LoVo (cell line): ENCODE measurements around the gene OSBPL1A.
A peak's percentile ranks its signal among the peaks of the same experiment; 100 is the strongest.
"Not testable (repeated sequence)": the region's sequence is repeated elsewhere in the genome, so short reads cannot be mapped to it uniquely, and the experiment has no call there.

Experiments used
- DNase-seq: peaks from one replicate; pipeline ENCODE4 v3.0.0-alpha.2; 2016; ENCODE audit warnings: low spot score

The OSBPL1A gene

DNA sequence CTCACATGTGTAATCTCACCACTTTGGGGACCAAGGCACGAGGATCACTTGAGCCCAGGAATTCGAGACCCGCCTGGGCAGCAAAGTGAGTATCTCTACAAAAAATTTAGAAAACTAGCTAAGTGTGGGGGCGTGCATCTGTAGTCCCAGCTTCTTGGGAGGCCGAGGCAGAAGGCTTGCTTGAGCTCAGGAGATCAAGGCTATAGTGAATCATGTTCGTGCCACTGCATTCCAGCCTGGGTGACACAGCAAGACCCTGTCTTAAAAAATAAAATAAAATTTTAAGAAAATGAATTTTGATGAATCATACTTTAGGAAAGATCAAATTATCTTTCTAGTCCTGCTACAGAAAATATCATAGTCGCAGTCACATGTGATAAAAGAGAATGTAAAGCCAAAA lies 211.8 kb downstream of the OSBPL1A start:
- DNase-seq: no peak

GRCh38 chr18:24181806-24182205 lies 215.8 kb downstream of the OSBPL1A start:
- no peak for DNase-seq

DNA sequence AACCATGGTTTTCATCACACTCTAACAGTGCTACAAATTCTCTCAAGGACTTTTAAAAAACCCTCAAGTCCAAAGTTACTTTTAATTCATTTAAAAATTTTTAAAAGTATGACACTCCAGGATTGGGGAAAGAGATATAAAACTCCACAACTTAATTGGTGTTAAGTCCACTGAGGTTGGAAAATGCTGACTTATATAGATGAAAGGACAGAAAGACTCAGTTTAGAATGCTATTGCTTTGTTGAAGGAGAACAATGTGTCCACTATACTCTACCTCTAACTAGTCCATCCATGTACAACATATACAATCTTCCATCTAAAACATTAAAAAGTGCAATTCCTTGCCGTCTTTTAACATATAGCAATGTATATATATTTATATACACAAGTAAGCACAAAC lies 217.6 kb downstream of the OSBPL1A start:
- DNase-seq: no peak

GRCh38 chr18:24177499-24178133 lies 220.0 kb downstream of the OSBPL1A start:
- DNase-seq: no peak

- peak; percentile 28 for DNase-seq
These were observed 220.8 kb downstream of the OSBPL1A start for GRCh38 chr18:24176727-24177416.

GRCh38 chr18:24173997-24174396 lies 223.6 kb downstream of the OSBPL1A start:
- no peak for DNase-seq

GRCh38 chr18:24170360-24170759 lies 227.3 kb downstream of the OSBPL1A start:
- DNase-seq: no peak

- no peak for DNase-seq
These were observed 229.1 kb downstream of the OSBPL1A start for GRCh38 chr18:24168496-24168895.

DNA sequence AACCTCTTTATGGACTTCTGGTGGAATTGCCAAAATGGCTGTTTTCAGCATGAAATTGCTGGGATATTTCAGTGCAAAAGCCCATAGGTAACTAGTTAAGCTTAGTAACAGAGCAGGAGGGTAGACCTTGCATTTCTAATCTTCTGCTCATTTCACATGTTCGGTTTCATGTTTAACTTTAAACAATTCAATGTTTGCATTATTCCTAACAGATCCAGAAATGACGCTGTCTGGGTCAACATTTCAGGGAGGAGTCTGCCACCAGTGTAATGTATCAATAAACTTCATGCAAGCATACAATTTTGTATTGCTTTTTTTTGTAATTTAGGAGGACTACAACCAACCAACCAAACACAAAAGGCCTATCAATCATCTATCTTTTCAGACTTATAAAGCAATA lies 236.3 kb downstream of the OSBPL1A start:
- no peak for DNase-seq

- DNase-seq: no peak
These were observed 237.5 kb downstream of the OSBPL1A start for GRCh38 chr18:24160086-24160485.

GRCh38 chr18:24157855-24158254 lies 239.8 kb downstream of the OSBPL1A start:
- DNase-seq: no peak

DNA sequence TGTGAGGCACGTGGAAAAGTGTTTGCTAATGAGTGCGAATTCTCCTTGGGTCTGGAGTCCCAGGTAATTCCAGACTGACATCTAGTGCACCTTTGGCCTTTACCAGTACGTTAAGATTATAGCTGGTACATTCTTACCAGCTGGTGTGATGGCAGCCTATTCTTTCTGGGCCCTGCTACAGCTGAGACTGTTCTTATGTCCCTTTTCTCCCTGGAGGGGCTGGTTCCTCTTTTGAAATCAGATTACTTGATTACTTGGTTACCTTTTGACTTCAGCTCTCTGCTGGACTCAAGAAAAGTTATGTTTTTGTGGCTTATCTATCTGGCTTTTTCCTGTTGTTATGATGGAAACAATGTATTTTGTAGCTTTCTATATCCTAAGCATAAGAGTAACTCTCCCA lies 244.2 kb downstream of the OSBPL1A start:
- no peak for DNase-seq

DNA sequence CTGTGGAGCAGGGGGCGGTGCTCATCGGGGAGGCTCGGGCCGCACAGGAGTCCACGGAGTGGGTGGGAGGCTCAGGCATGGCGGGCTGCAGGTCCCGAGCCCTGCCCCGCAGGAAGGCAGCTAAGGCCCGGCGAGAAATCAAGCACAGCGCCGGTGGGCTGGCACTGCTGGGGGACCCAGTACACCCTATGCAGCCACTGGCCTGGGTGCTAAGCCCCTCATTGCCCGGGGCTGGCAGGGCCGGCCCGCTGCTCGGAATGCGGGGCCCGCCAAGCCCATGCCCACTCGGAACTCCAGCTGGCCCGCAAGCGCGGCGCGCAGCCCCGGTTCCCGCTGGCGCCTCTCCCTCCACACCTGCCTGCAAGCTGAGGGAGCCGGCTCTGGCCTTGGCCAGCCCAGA lies 248.0 kb downstream of the OSBPL1A start:
- DNase-seq: not testable (repeated sequence)

DNA sequence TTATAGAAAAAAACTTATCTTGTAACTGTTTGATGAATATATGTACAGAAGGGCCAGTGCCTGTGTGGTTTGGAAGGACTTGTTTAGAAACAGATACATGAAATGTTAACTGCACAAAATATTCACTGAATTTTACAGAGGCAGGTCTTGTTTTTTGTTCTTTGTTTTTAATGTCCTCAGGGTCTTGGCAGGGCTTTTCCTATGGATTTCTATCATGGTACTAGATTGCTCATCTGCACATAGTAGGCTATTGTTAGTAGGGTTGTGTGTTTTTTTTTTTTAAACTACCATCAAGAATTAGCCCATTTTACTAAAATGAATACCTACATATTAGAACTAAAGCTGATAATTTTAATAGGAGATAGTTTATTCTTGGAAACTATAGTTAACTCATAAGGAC lies 255.2 kb downstream of the OSBPL1A start:
- no peak for DNase-seq

DNA sequence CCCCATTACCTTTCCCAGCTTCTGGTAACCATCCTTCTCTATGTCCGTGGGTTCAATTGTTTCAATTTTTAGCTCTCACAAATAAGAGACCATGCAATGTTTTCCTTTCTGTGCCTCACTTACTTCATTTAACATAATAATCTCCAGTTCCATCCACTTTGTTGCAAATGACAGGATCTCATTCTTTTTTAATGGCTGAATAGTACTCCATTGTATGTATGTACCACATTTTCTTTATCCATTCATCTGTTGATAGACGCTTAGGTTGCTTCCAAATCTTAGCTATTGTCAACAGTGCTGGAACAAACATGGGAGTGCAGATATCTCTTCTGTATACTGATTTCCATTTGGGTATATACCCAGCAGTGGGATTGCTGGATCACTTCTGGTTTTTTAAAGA lies 256.9 kb downstream of the OSBPL1A start:
- DNase-seq: no peak

DNA sequence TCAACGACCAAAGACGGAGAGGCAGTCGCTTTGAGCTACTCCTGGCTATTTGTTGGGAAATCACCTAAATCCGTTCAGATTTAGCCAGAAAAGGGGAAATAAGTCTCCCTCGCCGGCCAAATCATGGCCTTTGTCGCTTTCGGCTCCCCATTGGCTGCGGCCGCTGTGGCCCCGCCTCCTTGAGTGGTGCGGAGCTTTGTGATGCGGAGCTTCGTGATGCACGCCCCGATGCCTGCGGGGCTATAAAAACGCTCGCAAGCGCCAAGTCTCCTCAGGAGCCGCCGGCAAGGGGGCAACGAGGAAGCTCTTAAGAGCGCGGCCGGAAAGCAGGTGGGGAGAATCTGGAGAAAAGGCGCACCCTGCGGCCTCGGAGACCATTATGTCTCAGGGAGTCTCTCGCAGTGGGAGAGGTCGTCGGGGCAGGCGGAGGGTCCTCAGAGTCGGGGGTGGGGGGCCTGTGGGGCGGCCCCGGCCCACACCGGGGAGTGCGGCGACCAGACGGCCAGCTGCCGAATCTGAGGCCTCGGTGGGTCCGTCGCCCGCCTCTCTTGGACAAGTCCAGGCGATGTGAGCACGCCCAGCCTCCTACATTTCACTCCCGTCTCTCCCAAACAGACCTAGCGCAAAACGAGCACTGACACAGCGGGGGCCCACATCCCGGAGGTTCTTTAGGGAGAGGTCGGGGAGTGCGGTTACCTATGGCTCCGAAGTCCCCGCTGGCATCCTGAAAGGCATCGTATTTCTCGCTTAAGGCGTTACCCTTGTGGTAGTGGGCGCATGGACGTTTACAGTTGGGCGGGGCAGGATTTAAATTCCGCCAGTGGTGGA lies 258.6 kb downstream of the OSBPL1A start, which contains the start of gene CABYR:
Gene CABYR, plus strand, starts transcription at position 274 of the 828 bp plus-strand sequence. CDS start 4,053 bp downstream, outside the sequence.
- peak; percentile 92 for DNase-seq

DNA sequence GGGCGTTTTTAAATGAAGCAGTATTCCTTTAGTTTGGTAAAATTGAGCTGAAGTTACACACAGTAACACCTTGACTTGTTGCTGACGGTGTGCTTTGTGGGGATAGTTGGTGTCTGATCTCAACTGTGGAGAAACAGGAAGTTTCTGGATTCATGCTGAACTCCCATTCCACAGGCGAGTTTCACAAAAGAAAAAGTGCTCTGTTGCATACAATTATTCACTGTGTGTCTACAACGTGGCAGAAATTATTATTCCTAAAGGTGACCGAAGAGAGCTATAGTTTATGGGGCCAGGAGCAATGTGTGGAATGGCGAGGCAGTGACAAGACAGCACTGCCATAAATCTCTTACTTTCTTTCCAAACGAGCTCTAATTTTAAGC lies 259.2 kb downstream of the OSBPL1A start:
- DNase-seq: no peak

GRCh38 chr18:24136967-24137373 lies 260.7 kb downstream of the OSBPL1A start:
- no peak for DNase-seq

DNA sequence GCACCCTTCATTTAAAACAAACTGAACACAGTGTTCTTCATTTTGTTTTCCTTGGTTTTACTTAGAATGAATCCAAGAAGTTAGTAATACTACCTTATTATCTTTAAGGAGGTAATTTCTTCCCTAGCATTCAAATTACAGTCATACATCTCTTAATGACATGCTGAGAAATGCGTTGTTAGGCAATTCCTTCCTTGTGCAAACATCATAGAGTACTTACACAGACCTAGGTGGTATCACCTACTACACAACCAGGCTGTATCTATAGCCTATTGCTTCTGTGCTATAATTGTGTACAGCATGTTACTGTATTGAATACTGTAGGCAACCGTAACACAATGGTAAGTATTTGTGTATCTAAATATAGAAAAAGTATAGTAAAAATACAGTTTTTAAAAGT lies 267.1 kb downstream of the OSBPL1A start:
- no peak for DNase-seq

- no peak for DNase-seq
These were observed 268.9 kb downstream of the OSBPL1A start for GRCh38 chr18:24128700-24129099.

DNA sequence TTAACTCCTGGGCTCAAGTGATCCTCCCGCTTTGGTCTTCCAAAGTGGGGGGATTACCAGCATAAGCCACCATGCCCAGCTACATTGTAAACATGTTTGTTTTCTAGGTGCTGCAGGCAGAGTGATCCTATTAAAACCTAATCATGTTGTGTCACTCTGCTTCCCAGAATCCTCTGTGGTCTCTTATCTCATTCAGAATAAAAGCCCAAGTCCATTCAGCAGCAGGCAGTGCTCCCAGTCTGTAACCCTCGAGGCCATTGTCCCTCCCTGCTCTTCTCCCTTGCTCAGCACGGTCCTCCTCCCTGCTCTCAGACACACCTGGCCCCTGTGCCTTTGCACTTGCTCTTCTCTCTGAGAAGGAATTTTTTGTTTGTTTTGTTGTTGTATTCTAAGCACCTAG lies 269.9 kb downstream of the OSBPL1A start:
- DNase-seq: no peak

DNA sequence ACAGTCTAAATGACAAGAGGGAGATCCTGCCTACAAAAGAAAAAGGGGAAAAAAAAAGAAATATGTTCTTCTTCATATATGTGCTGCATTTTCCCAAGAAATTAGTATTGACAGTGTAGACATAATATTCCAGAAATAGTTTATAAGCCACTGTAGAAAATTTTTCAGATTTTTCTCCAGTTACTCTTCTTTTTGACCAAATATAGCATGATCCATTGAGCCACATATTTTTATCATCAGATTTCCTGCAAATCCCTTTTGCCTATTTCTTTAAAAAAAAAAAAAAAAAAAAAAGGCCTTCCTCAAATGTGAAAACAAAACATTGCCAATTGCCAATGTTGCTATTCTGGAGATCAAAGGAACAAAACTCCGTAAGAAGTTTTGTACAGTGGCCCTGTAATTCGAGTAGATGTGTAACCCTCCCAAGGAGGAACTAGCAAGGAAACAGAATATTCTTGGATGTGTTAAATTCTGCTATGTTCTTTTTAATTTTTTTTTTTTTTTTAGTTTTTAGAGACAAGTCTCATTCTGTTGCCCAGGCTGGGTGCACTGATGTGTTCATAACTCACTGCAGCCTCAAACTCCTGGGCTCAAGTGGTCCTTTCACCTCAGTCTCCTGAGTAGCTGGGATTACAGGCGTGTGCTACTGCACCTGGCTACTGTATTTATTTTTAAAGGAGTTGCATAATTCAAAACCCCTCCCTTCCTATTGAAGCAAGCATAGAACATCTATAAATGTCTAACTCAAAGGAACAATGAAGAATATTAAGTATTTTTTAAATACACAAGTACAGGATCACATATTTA lies 271.3 kb downstream of the OSBPL1A start:
- no peak for DNase-seq
